A673 (cell line): ENCODE results near the gene SLC8A3.

Experiments
- CTCF ChIP-seq: fragments of 300-800, 200-600 bp; sonication (generic); conservative IDR thresholded peaks from 2 replicates; pipeline ENCODE4 v1.5.1; 2017; ENCODE audit warnings: low read depth, mild to moderate bottlenecking, antibody characterized with exemption, low read length, moderate library complexity, mixed read lengths
- EZH2 ChIP-seq: fragments of 200-600 bp; sonication (generic); IDR thresholded peaks from 2 replicates; pipeline ENCODE4 v1.6.1; 2017; ENCODE audit warnings: borderline replicate concordance, low read depth, mild to moderate bottlenecking, mixed read lengths, antibody characterized with exemption, low read length; ENCODE audit not compliant: poor library complexity, severe bottlenecking

- TF ChIP-seq CTCF (no peak), EZH2 (no peak)
Observed at GRCh38 chr14:70127186-70127585, 61.6 kb downstream of the SLC8A3 start.
